Neural progenitor cell (in vitro differentiated cells): ENCODE results near the gene NETO1. TPM values are rescaled to one million over a fixed set of nuclear protein-coding genes. Genes with fewer than 3 reads are reported as not detected.

Experiments
- DNase-seq: peaks from one replicate; pipeline ENCODE4 v3.0.0-alpha.2; 2016; ENCODE audit warnings: low spot score
- H2AFZ ChIP-seq: fragments of 200-600 bp; sonication (generic); replicated peaks from 2 replicates; pipeline ENCODE4 v1.6.1; 2016; ENCODE audit warnings: antibody characterized with exemption
- H3F3A ChIP-seq: fragments of 200-600 bp; sonication (generic); 2 replicates; pipeline ENCODE4 v1.6.1; 2016; ENCODE audit warnings: antibody characterized with exemption, low read depth
- H3K27ac ChIP-seq: fragments of 200-600 bp; sonication (generic); 2 replicates; pipeline ENCODE4 v1.5.1; 2016; ENCODE audit warnings: mild to moderate bottlenecking
- H3K27me3 ChIP-seq: fragments of 200-600 bp; sonication (generic); 2 replicates; pipeline ENCODE4 v1.6.1; 2016; ENCODE audit warnings: mild to moderate bottlenecking, moderate library complexity
- H3K36me3 ChIP-seq: fragments of 200-600 bp; sonication (generic); 2 replicates; pipeline ENCODE4 v1.5.1; 2016
- H3K4me1 ChIP-seq: fragments of 200-600 bp; sonication (generic); 2 replicates; pipeline ENCODE4 v1.6.1; 2016; ENCODE audit warnings: mixed run types
- H3K4me2 ChIP-seq: fragments of 200-600 bp; sonication (generic); 2 replicates; pipeline ENCODE4 v1.6.1; 2016
- H3K4me3 ChIP-seq: fragments of 200-600 bp; sonication (generic); 2 replicates; pipeline ENCODE4 v1.5.1; 2016
- H3K79me2 ChIP-seq: fragments of 200-600 bp; sonication (generic); 2 replicates; pipeline ENCODE4 v1.6.1; 2016; ENCODE audit warnings: low read depth
- H3K9ac ChIP-seq: fragments of 200-600 bp; sonication (generic); 2 replicates; pipeline ENCODE4 v1.6.1; 2016
- H3K9me3 ChIP-seq: fragments of 200-600 bp; sonication (generic); 2 replicates; pipeline ENCODE4 v1.5.1; 2016; ENCODE audit warnings: low read depth
- H4K20me1 ChIP-seq: fragments of 200-600 bp; sonication (generic); 2 replicates; pipeline ENCODE4 v1.6.1; 2016; ENCODE audit warnings: low read depth
- H3K27ac Mint-ChIP-seq: 3 replicates; pipeline ENCODE4 v1.8.0; 2021; ENCODE audit warnings: mixed read lengths
- H3K27me3 Mint-ChIP-seq: 2 replicates; pipeline ENCODE4 v1.8.0; 2022; ENCODE audit warnings: low read depth, mild to moderate bottlenecking, inconsistent platforms, moderate library complexity, mixed read lengths; ENCODE audit not compliant: insufficient read depth
- H3K36me3 Mint-ChIP-seq: 3 replicates; pipeline ENCODE4 v1.8.0; 2021; ENCODE audit warnings: mixed read lengths
- H3K4me1 Mint-ChIP-seq: 3 replicates; pipeline ENCODE4 v1.8.0; 2021; ENCODE audit warnings: mixed read lengths
- H3K4me3 Mint-ChIP-seq: 3 replicates; pipeline ENCODE4 v1.8.0; 2021; ENCODE audit warnings: mild to moderate bottlenecking, moderate library complexity, mixed read lengths
- H3K9me3 Mint-ChIP-seq: 3 replicates; pipeline ENCODE4 v1.8.0; 2020; ENCODE audit warnings: mixed read lengths
- EZH2 ChIP-seq: fragments of 200-600 bp; sonication (generic); IDR thresholded peaks from 2 replicates; pipeline ENCODE4 v1.6.1; 2017; ENCODE audit warnings: antibody characterized with exemption, mild to moderate bottlenecking, moderate library complexity
- EZH2phosphoT487 ChIP-seq: fragments of 200-600 bp; sonication (generic); IDR thresholded peaks from 2 replicates; pipeline ENCODE4 v1.6.1; 2017; ENCODE audit warnings: antibody characterized with exemption
- total RNA-seq: library from RNA; depleted of rRNA; stranded (reverse); fragments of >200 nt; gene quantifications from 2 replicates; pipeline ENCODE4 v1.2.3, GENCODE V29; 2015; ENCODE audit warnings: low replicate concordance
- TF ChIP-seq, protein P1 (sequence below): fragments of 200-600 bp; sonication (generic); IDR thresholded peaks from 2 replicates; pipeline ENCODE4 v1.5.1; 2017; ENCODE audit warnings: antibody characterized with exemption, mild to moderate bottlenecking

Gene NETO1
- total RNA-seq, 1 donor from 2014 or later = 3.2 TPM

DNA sequence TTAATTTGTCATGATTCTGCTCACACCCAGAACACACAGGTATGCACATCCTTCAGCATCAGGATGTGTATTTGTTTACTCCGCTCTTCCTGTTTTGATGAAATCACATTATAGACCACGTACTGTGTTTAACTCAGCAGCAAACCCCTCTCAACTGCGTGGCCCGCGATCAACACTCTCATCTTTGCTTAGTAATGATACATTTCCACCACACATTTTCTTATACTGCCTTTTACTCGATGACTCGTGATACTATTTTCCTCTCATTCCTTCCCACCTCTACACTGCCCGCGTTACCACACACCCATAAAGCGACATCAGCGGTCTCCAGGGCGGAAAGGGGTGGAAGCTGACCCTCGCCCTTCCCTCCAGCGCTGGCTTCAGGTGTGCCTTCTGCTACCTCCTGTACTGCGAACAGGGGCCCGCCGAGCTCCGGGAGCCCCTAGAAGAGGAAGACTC, 1.3 kb downstream of the NETO1 start:
- no peaks in the 10 kb centered on the region for H3K79me2 ChIP-seq
- peak overlapping the region; percentile 74 for H3K4me3 Mint-ChIP-seq
- H3K4me2 ChIP-seq = peak overlapping the region; percentile 99
- H3K36me3 Mint-ChIP-seq = peaks cover 2% of the 10 kb centered on the region
- H4K20me1 ChIP-seq = peaks cover 9% of the 10 kb centered on the region
- H3K9ac ChIP-seq = no peak overlapping the region
- peaks cover 6% of the 10 kb centered on the region for H3K4me1 ChIP-seq
- H3K27ac Mint-ChIP-seq = no peak overlapping the region
- H2AFZ ChIP-seq = peak overlapping the region; percentile 56
- TF ChIP-seq EZH2phosphoT487 = no peak
- no peak for TF ChIP-seq EZH2
- TF ChIP-seq, protein P1, sequence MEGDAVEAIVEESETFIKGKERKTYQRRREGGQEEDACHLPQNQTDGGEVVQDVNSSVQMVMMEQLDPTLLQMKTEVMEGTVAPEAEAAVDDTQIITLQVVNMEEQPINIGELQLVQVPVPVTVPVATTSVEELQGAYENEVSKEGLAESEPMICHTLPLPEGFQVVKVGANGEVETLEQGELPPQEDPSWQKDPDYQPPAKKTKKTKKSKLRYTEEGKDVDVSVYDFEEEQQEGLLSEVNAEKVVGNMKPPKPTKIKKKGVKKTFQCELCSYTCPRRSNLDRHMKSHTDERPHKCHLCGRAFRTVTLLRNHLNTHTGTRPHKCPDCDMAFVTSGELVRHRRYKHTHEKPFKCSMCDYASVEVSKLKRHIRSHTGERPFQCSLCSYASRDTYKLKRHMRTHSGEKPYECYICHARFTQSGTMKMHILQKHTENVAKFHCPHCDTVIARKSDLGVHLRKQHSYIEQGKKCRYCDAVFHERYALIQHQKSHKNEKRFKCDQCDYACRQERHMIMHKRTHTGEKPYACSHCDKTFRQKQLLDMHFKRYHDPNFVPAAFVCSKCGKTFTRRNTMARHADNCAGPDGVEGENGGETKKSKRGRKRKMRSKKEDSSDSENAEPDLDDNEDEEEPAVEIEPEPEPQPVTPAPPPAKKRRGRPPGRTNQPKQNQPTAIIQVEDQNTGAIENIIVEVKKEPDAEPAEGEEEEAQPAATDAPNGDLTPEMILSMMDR = no peak
- no peaks in the 10 kb centered on the region for H3K9me3 Mint-ChIP-seq
- DNase-seq = no peak
- peaks cover 4% of the 10 kb centered on the region for H3F3A ChIP-seq
- H3K27ac ChIP-seq = no peak overlapping the region
- H3K4me1 Mint-ChIP-seq = peaks cover 3% of the 10 kb centered on the region
- H3K27me3 Mint-ChIP-seq = peaks cover 33% of the 10 kb centered on the region
- H3K27me3 ChIP-seq = peaks cover 78% of the 10 kb centered on the region
- no peaks in the 10 kb centered on the region for H3K9me3 ChIP-seq
- no peaks in the 10 kb centered on the region for H3K36me3 ChIP-seq
- peak overlapping the region; percentile 63 for H3K4me3 ChIP-seq

DNA sequence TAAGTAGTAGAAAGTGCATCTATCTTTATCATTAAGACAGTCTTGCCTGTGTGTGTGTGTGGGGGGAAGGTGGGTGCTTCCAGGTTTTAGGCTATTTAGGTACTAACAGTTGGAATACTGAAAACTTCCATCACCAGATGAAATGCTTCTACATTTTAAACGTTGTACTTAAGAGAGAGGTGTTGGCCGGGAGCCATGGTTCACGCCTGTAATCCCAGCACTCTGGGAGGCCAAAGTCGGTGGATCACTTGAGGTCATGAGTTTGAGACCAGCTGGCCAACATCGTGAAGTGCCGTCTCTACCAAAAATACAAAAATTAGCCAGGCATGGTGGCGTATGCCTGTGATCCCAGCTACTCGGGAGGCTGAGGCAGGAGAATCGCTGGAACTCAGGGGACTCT, 4.0 kb downstream of the NETO1 start:
- no peak for DNase-seq
- peaks cover 9% of the 10 kb centered on the region for H4K20me1 ChIP-seq
- H3K4me2 ChIP-seq = no peak overlapping the region
- no peak overlapping the region for H3K4me3 ChIP-seq
- no peak overlapping the region for H3K27ac Mint-ChIP-seq
- peaks cover 51% of the 10 kb centered on the region for H3K27me3 ChIP-seq
- TF ChIP-seq EZH2 = no peak
- TF ChIP-seq EZH2phosphoT487 = no peak
- TF ChIP-seq, protein P1 = no peak
- no peak overlapping the region for H3K4me3 Mint-ChIP-seq
- no peaks in the 10 kb centered on the region for H3K36me3 ChIP-seq
- no peak overlapping the region for H2AFZ ChIP-seq
- no peaks in the 10 kb centered on the region for H3K79me2 ChIP-seq
- H3K9me3 ChIP-seq = no peaks in the 10 kb centered on the region
- H3K36me3 Mint-ChIP-seq = peaks cover 2% of the 10 kb centered on the region
- H3F3A ChIP-seq = no peaks in the 10 kb centered on the region
- H3K9me3 Mint-ChIP-seq = no peaks in the 10 kb centered on the region
- H3K9ac ChIP-seq = no peak overlapping the region
- no peak overlapping the region for H3K27ac ChIP-seq
- peaks cover 6% of the 10 kb centered on the region for H3K4me1 ChIP-seq
- peaks cover 3% of the 10 kb centered on the region for H3K4me1 Mint-ChIP-seq
- H3K27me3 Mint-ChIP-seq = peaks cover 20% of the 10 kb centered on the region

DNA sequence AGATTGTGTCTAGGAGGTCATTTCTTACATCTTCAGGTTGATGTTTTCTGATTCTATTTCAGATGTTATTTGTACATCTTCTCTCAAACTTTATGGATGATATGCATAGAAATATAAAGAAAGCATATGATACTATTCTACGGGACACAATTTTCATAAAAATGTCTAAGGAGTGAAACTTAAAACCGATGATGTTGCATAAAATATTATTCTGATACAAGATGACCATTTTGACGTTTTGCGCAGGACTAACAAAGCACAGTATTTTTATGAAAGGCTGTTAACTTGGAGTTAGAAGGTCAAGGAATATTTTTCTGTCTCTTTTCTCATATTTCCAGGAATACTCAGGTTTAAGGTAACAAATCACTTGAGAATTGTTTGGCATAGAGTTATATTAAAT, 8.7 kb downstream of the NETO1 start:
- no peak overlapping the region for H3K27ac Mint-ChIP-seq
- no peak overlapping the region for H2AFZ ChIP-seq
- H3K36me3 Mint-ChIP-seq = peaks cover 2% of the 10 kb centered on the region
- H3K4me3 Mint-ChIP-seq = no peak overlapping the region
- H3K27me3 ChIP-seq = peaks cover 5% of the 10 kb centered on the region
- H3K9ac ChIP-seq = no peak overlapping the region
- H3K27me3 Mint-ChIP-seq = no peaks in the 10 kb centered on the region
- no peak overlapping the region for H3K4me2 ChIP-seq
- no peaks in the 10 kb centered on the region for H3K36me3 ChIP-seq
- DNase-seq = no peak
- no peak overlapping the region for H3K4me3 ChIP-seq
- no peak for TF ChIP-seq EZH2
- TF ChIP-seq EZH2phosphoT487 = no peak
- TF ChIP-seq, protein P1 = no peak
- no peaks in the 10 kb centered on the region for H3K9me3 Mint-ChIP-seq
- no peaks in the 10 kb centered on the region for H3K4me1 Mint-ChIP-seq
- no peaks in the 10 kb centered on the region for H3K9me3 ChIP-seq
- H3F3A ChIP-seq = no peaks in the 10 kb centered on the region
- no peaks in the 10 kb centered on the region for H3K4me1 ChIP-seq
- H3K27ac ChIP-seq = no peak overlapping the region
- H3K79me2 ChIP-seq = no peaks in the 10 kb centered on the region
- H4K20me1 ChIP-seq = no peaks in the 10 kb centered on the region
